HG03159 (cell line): ENCODE results near the gene MACROD1.

ENCODE experiments used
- ATAC-seq: cut with Tn5 transposase; IDR thresholded peaks from one replicate; pipeline ENCODE4 v1.9.1; 2021; ENCODE audit warnings: mild to moderate bottlenecking, moderate library complexity; ENCODE audit not compliant: unreplicated experiment

The MACROD1 gene

GRCh38 chr11:64152841-64153691 lies 12.8 kb downstream of the MACROD1 start:
- ATAC-seq: peak; percentile 52

- no peak for ATAC-seq
Observed at GRCh38 chr11:64151337-64151736, 14.6 kb downstream of the MACROD1 start.

GRCh38 chr11:64150481-64151239 lies 15.3 kb downstream of the MACROD1 start:
- no peak for ATAC-seq

- no peak for ATAC-seq
Observed at GRCh38 chr11:64150051-64150450, 15.9 kb downstream of the MACROD1 start.

- ATAC-seq: no peak
Observed at GRCh38 chr11:64148917-64149617, 16.8 kb downstream of the MACROD1 start.

GRCh38 chr11:64148226-64148916 lies 17.5 kb downstream of the MACROD1 start:
- no peak for ATAC-seq

- ATAC-seq: no peak
Observed at GRCh38 chr11:64146036-64146955, 19.6 kb downstream of the MACROD1 start.

- no peak for ATAC-seq
Observed at GRCh38 chr11:64144587-64145472, 21.1 kb downstream of the MACROD1 start.

- ATAC-seq: no peak
Observed at GRCh38 chr11:64141081-64141783, 24.7 kb downstream of the MACROD1 start.

GRCh38 chr11:64140082-64140481 lies 25.8 kb downstream of the MACROD1 start:
- ATAC-seq: no peak

GRCh38 chr11:64139049-64139448 lies 26.9 kb downstream of the MACROD1 start:
- ATAC-seq: no peak

- ATAC-seq: no peak
Observed at GRCh38 chr11:64138398-64138797, 27.5 kb downstream of the MACROD1 start.

- ATAC-seq: no peak
Observed at GRCh38 chr11:64136765-64137441, 29.0 kb downstream of the MACROD1 start.

GRCh38 chr11:64135711-64136110 lies 30.2 kb downstream of the MACROD1 start:
- ATAC-seq: no peak

- ATAC-seq: no peak
Observed at GRCh38 chr11:64134963-64135362, 30.9 kb downstream of the MACROD1 start.

GRCh38 chr11:64132982-64133705 lies 32.8 kb downstream of the MACROD1 start:
- ATAC-seq: no peak

GRCh38 chr11:64132191-64132771 lies 33.6 kb downstream of the MACROD1 start:
- ATAC-seq: no peak
